Brain microvascular endothelial cell (primary cell): ENCODE measurements around the gene B4GALT2.

Source experiments
- DNase-seq: peaks from one replicate; pipeline ENCODE4 v3.0.0-alpha.2; 2020
- H3K27ac ChIP-seq: fragments of 250-450 bp; sonication (Bioruptor Pico); 2 replicates; pipeline ENCODE4 v1.5.1; 2020; ENCODE audit warnings: mild to moderate bottlenecking, moderate library complexity
- H3K27me3 ChIP-seq: fragments of 250-450 bp; sonication (Bioruptor Pico); replicated peaks from 2 replicates; pipeline ENCODE4 v1.5.1; 2020; ENCODE audit warnings: mild to moderate bottlenecking
- H3K36me3 ChIP-seq: fragments of 250-450 bp; sonication (Bioruptor Pico); replicated peaks from 2 replicates; pipeline ENCODE4 v1.5.1; 2020; ENCODE audit warnings: mild to moderate bottlenecking
- H3K4me3 ChIP-seq: 2 replicates; pipeline ENCODE4 v1.5.1; 2011; ENCODE audit warnings: low read depth, mild to moderate bottlenecking, control low read depth, low read length, moderate library complexity
- CTCF ChIP-seq: IDR thresholded peaks from 2 replicates; pipeline ENCODE4 v1.5.1; 2011; ENCODE audit warnings: low read depth, mild to moderate bottlenecking, moderate library complexity, low read length, control low read depth, inconsistent platforms; ENCODE audit errors: missing control alignments
- in situ Hi-C: cut with HindIII; loops from 2 replicates; pipeline ENCODE4 v1.10.0; 2017; ENCODE audit warnings: low sequenced_read_pairs, low pct_ligation_motif_present

B4GALT2 gene

GRCh38 chr1:43978551-43979260, at the start of gene B4GALT2:
Gene B4GALT2, plus strand, starts transcription at chr1:43979210. Its CDS starts 1,951 bp downstream, at chr1:43981161.
- in situ Hi-C loops: no loop called here
- DNase-seq: no peak
- H3K27me3 ChIP-seq: no peaks in the 10 kb centered on the region
- peak within 1 kb of the TSS; percentile 72 for H3K4me3 ChIP-seq
- TF ChIP-seq CTCF: no peak
- H3K36me3 ChIP-seq: peaks cover 21% of the 10 kb centered on the region
- H3K27ac ChIP-seq: peak within 1 kb of the TSS; percentile 32

- Histone ChIP-seq H3K36me3 (peaks cover 2% of the 10 kb centered on the region), H3K27me3 (no peaks in the 10 kb centered on the region), H3K27ac (peak overlapping the region; percentile 50), H3K4me3 (no peak overlapping the region)
- peak; percentile 57 for TF ChIP-seq CTCF
- no peak for DNase-seq
- in situ Hi-C loops: loop anchor here (25.0 kb wide), 1 partner anchor 168 kb away; no protein-coding TSS in a partner anchor
Observed at GRCh38 chr1:43930168-43930948, 48.7 kb upstream of the B4GALT2 start.

- H3K27ac ChIP-seq: no peak overlapping the region
- H3K27me3 ChIP-seq: no peaks in the 10 kb centered on the region
- H3K4me3 ChIP-seq: no peak overlapping the region
- no peak for DNase-seq
- in situ Hi-C loops: loop anchor here (25.0 kb wide), 1 partner anchor 169 kb away; no protein-coding TSS in a partner anchor
- no peak for TF ChIP-seq CTCF
- H3K36me3 ChIP-seq: peaks cover 2% of the 10 kb centered on the region
Observed at GRCh38 chr1:43930949-43931275, 48.1 kb upstream of the B4GALT2 start.

- no peak for TF ChIP-seq CTCF
- in situ Hi-C loops: loop anchor here (25.0 kb wide), 1 partner anchor 170 kb away; no protein-coding TSS in a partner anchor
- no peak overlapping the region for H3K27ac ChIP-seq
- no peaks in the 10 kb centered on the region for H3K27me3 ChIP-seq
- H3K4me3 ChIP-seq: no peak overlapping the region
- H3K36me3 ChIP-seq: peaks cover 2% of the 10 kb centered on the region
- no peak for DNase-seq
Observed at GRCh38 chr1:43931711-43932660, 47.0 kb upstream of the B4GALT2 start.

GRCh38 chr1:43932786-43933385, 46.1 kb upstream of the B4GALT2 start:
- H3K4me3 ChIP-seq: peak overlapping the region; percentile 45
- no peaks in the 10 kb centered on the region for H3K27me3 ChIP-seq
- no peak for TF ChIP-seq CTCF
- in situ Hi-C loops: loop anchor here (25.0 kb wide), 1 partner anchor 171 kb away; no protein-coding TSS in a partner anchor
- peaks cover 2% of the 10 kb centered on the region for H3K36me3 ChIP-seq
- DNase-seq: peak; percentile 24
- H3K27ac ChIP-seq: no peak overlapping the region
